Skin of body (tissue), 2 donors: ENCODE data around the gene MAD1L1. TPM values are rescaled to one million over a fixed set of nuclear protein-coding genes. Genes with fewer than 3 reads are reported as not detected.
"Not testable (repeated sequence)": the region's sequence is repeated elsewhere in the genome, so short reads cannot be mapped to it uniquely, and the experiment has no call there.

Experiments
- DNase-seq: peaks from one replicate; lab custom pipeline; 2025; lab: John Stamatoyannopoulos, UW
- total RNA-seq: library from RNA; depleted of rRNA; stranded (reverse); fragments of >200 nt; gene quantifications from one replicate; pipeline ENCODE4 v1.2.3, GENCODE V29; 2014

The MAD1L1 gene
- total RNA-seq, 1 donor from 2014 or later = 28.5 TPM

DNA sequence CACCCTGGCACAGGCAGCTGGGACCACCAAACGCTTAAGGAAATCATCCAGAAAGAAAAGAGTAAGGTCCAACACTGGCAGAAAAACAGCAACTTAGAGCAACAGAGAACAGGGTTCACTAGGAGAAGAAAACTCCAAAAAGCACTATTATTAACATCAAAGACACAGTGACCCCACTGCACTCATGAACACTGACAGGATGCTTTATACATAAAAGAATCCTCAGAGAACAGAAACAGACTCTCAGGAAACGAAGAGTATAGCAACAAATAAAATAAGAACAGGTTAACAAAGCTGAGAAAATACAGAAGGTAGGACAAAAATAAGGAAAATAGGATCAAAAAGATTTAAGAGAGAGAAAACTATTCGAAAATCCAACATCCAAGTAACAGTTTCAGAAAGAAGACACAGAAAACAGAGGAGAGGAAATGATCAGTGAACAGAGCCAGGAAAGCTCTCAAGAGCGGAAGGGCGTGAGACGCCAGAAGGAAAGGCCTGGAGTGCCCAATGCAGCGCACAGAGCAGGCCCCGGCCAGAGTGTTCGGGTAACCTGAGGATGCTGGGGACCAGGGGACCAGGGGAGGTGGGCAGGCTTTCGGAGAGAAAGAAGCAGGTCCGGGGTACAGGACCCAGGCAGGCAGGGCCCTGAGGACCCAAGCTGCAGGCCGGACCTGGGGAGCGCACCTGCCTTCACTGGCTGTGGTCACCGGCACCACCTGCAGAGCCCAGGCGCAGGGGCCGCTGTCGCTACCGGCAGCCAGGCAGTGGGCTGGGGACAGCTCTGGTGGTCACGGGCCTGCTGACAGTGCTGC is 258.2 kb downstream of the MAD1L1 start:
- DNase-seq = no peak

DNA sequence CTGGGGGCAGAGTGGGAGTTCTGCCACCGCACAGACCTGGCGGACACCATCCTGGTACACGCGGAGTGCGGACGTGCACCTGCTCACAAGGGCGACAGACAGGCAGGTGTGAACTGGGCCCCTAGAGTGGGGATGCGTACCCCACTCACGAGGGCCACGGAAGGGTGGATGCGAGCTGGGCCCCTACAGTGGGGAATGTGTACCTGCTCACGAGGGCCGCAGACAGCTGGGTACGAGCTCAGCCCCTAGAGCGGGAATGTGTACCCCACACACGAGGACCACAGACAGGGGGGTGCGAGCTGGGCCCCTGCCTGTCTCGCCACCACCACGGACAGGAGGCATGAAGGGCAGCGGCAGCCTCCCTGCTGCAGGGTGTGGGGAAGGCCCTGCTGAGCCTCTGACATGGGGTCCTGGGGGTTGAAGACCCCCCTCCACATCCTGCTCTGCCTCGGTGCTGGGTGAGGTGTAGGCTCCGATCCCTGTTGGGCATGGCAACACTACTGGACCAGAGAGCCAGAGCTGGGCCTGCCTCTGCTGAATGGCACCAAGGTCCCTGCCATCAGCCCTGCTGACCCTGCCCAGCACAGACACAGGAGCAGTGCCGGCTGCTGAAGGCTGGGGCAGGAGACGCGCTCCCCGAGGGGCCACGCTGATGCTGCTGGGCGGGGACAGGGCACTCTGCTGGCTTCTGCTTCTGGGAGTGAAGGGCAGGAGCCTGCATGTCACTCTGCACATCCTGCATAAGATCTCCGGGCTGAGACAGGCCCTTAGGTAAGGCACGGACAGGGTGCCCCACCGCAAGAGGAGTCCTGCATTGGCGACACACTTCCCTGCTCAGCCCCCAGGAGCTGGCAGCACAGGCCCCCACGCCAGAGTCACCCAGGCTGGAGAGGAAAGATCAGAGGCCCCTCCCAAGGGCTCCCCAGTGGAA is 259.2 kb downstream of the MAD1L1 start:
- DNase-seq = no peak

DNA sequence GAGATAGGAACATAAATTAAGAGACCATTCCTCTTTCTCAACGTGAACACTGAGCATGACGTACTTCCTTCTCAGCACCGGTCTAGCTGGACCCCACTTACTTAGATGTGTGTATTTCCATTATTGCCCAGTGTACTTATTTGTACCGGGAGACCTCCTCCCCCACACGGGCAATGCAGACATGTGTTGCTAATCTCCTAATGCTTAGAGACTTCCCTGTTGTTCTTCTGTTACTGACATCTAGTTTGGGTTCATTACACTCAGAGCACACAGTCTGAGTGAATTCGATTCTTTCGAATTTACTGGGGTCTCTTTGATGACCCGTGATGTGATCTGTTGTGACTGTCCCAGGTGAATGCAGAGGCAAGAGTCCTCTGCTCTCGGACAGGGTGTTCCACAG is 260.0 kb downstream of the MAD1L1 start:
- no peak for DNase-seq

GRCh38 chr7:1971946-1972654 is 260.6 kb downstream of the MAD1L1 start:
- DNase-seq = no peak

DNA sequence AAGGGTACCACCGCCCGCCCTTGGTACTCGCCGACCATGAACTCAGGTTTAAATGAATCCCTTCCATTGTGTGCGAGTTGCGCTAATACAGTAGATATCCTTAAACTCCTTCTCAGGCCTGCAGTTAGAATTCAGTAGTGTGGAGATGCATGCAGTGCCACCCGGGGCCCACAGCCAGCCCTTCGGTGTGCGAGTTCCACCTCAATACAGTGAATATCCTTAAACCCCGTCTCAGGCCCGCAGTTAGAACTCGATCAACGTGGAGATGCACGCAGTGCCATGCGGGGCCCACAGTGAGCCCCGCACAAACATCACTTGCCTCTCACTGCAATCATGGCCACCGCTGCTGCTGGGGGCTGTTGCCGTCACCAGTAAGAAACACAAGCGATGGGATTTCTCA is 261.9 kb downstream of the MAD1L1 start:
- no peak for DNase-seq

DNA sequence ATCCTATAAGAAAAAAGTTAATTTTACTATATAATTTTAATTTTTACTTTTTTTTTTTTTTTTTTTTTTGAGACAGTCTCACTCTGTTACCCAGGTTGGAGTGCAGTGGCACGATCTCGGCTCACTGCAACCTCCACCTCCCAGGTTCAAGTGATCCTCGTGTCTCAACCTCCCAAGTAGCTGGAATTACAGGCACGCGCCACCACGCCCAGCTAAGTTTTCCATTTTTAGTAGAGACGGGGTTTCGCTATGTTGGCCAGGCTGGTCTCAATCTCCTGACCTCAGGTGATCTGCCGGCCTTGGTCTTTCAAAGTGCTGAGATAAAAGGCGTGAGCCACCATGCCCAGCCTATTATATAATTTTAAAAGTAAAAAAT is 262.5 kb downstream of the MAD1L1 start:
- DNase-seq = not testable (repeated sequence)

GRCh38 chr7:1969459-1970284 is 263.1 kb downstream of the MAD1L1 start:
- DNase-seq = no peak

DNA sequence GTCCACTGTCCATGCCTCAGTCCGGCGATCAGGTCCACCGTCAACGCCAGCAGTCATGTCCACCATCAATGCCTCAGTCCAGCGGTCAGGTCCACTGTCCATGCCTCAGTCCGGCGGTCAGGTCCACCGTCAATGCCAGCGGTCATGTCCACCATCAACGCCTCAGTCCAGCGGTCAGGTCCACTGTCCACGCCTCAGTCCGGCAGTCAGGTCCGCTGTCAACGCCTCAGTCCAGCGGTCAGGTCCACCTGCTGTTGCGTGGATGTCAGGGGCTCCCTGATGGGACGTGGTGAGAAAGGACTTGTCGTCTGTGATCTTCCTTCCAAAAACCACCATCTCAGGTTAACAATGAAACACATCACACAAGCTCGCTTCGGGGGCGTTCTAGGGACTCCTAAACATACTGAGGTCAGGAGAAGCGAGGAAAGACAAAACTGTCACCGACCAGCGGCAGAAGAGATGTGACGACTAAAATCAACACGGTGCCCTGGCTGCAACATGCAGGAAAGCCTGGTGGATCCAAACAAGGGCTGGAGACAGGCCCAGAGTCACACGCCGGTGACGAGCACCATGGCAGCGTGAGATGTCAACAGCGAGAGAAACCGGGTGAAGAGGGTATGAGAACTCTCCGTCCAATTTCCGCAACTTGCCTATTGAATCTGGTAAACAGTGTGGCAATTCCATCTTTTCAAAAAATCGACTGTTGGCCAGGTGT is 264.2 kb downstream of the MAD1L1 start:
- no peak for DNase-seq

DNA sequence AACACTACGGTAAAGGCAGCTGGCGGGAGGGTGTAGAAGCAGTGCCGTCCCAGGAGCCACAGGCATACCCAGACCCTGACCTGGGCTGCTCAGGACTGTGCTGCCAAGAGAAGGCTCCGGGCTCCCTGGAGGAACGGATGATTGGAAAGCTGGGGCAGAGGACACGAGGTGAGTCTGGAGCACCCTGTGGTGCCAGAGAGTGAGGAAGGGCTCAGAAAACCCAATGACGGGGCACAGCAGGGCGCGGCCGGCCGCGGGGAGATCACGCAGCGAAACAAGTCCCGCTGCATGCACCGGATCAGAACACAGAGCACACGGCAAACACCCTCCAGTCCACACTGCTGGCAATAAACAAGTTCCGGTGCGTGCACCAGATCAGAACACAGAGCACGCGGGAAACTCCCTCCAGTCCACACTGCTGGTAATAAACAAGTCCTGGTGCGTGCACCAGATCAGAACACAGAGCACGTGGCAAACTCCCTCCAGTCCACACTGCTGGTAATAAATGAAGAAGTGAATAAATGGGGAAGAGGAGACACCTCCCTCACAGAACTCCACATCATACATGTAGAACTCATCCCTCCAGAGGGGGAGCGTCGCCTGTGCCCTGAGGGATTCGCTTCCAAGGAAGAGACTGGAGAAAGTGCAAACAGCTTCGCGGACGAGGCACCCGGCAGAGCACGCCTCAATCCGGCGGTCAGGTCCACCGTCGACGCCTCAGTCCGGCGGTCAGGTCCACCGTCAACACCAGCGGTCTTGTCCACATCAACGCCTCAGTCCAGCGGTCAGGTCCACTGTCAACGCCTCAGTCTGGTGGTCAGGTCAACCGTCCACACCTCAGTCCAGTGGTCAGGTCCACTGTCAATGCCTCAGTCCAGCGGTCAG is 265.0 kb downstream of the MAD1L1 start:
- DNase-seq = no peak

DNA sequence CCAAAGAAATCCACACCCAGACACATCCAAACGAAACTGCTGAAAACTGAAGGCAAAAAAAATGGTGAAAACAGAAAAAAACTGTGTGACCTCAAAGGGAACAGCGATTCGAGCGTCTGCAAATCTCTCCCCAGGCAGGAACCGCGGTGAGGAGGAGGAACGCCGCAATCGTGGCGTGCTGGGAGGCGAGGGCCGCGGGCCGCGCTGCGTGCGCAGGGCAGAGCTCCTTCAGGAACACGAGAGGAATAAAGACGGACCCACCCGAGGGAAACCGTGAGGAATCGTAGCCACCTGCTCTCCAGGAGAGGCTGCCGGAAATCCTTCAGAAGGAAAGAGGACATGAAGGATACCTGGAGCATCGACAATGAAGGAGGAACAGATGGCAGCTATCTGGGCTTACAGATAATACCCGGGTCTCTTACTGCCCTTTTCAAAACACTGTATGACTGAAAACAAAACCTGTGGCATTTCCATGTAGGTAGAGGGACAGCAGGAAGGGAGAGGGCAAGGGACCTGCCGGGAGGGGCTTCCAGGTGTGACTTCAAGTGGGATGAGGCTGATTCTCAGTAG is 266.0 kb downstream of the MAD1L1 start:
- no peak for DNase-seq

GRCh38 chr7:1965579-1966294 is 267.0 kb downstream of the MAD1L1 start:
- DNase-seq = no peak

DNA sequence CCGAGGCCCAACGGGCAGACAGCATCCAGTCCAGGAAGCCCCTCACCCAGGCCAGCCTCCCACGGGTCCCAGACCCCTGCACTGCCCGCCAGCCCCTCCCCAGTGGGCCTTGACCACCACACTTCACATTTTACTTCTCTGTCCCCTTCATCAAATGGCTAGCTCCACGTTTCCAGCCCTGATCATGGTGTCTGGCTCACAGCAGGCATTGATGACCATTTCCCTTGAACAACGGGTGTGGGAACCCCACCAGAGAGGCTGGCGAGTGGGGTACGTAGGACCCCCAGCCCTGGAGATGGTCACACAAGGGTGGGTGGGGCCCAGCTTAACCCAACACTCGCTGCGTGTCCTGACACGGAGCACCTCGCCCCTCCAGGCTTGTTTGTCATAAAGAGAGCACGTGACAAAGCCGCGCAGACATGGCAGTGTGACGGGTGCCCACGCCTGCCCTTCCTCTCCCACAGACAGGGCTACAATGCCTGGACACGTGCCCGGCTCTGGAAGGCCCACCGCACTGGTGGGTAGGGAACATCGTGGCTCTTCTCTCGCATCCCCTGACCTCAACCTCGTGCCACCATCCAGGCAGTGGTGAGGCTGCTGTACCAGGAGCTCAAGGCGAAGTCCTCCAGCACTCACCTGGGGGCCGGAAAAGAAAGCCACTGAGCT is 267.7 kb downstream of the MAD1L1 start:
- DNase-seq = no peak

DNA sequence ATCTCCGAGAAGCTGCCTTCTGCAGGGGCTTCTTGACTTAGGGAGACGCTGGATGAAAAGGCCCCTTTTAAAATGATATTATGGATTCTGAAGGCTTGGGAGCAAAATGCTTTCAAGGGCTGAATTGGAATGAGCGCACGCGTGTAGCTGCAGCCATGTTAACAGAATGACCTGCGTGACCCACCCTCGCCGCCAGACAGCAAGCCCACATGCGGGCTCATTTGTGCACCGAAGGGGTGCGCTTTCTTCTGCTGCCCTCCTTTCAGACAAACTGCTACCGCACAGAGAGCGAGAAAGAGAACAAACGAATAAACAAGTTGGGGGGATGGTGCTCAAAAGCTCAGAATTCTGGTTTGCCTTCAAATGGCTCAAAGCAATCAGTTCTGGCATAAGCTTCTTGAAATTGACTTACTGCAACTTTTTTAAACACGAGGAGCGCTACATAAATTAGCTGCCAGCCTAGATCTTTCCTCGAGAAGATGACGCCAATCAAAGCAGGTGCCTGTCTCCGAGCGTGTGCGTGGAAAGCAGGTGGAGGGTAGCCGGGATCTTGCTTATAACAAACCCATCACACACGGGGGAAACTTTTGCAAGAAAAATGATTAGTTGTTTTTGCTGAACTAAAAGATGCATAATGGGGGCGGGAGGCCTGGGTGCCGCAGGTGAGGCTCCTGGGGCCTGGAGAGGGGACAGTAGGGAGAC is 268.4 kb downstream of the MAD1L1 start:
- DNase-seq = no peak

DNA sequence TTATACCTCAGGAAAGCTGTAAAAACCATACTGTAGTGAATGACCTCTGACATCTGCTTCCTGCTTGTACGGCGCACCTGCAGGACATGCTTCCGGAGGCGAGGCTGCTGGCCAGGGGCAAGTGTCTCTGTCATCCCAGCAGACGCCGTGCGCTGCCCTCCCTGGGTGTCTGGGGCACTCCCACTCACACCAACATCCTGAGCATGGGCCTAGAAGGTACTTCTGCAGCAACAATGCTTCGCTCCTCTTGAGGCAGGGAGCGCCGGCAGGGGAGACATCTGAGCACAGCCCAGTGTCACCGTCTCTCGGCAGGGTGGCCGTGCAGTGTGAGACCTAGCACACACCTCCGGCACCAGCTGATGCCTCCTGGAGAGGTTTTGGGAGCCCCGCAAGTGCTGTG is 269.2 kb downstream of the MAD1L1 start:
- no peak for DNase-seq

- no peak for DNase-seq
These were observed 271.0 kb downstream of the MAD1L1 start for GRCh38 chr7:1961701-1962276.

- no peak for DNase-seq
These were observed 273.4 kb downstream of the MAD1L1 start for GRCh38 chr7:1959305-1959704.
